GM12874 (cell line): ENCODE data around the gene CLECL1.

Experiments
- TF ChIP-seq, protein P1 (sequence below): IDR thresholded peaks from 2 replicates; pipeline ENCODE4 v1.5.1; 2011; ENCODE audit warnings: low read depth, mild to moderate bottlenecking, control low read depth, low read length, moderate library complexity; ENCODE audit not compliant: insufficient read depth

The CLECL1 gene

DNA sequence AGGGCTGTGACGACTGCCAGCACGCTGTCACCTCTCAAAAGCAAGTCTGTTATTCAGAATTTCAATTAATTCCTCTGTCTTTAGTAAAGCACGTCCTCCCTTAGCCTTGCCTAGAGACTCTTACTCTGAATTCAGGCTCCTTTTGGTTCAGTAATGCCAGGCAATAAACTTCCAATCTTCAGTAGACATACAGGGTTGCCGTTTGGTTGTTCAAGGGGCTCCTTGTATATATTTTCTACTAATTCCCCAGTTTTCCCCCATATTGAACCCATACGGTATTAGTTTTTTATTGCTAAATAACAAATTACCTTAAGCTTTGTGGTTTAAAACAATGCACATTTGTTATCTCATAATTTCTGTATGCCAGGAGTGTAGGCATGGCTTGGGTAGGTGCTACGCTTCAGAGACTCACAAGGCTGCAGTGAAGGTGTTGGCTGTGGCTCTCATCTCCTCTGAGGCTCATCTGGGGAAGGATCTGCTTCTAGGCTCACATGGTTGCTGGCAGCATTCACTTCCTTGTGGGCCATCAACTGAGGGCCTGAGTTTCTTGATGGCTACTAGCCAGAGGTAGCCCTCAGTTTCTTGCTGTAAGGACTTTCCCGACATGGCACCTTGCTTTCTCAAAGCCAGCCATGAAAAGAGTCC is 7.3 kb upstream of the CLECL1 start:
- TF ChIP-seq, protein P1, sequence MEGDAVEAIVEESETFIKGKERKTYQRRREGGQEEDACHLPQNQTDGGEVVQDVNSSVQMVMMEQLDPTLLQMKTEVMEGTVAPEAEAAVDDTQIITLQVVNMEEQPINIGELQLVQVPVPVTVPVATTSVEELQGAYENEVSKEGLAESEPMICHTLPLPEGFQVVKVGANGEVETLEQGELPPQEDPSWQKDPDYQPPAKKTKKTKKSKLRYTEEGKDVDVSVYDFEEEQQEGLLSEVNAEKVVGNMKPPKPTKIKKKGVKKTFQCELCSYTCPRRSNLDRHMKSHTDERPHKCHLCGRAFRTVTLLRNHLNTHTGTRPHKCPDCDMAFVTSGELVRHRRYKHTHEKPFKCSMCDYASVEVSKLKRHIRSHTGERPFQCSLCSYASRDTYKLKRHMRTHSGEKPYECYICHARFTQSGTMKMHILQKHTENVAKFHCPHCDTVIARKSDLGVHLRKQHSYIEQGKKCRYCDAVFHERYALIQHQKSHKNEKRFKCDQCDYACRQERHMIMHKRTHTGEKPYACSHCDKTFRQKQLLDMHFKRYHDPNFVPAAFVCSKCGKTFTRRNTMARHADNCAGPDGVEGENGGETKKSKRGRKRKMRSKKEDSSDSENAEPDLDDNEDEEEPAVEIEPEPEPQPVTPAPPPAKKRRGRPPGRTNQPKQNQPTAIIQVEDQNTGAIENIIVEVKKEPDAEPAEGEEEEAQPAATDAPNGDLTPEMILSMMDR, result no peak

DNA sequence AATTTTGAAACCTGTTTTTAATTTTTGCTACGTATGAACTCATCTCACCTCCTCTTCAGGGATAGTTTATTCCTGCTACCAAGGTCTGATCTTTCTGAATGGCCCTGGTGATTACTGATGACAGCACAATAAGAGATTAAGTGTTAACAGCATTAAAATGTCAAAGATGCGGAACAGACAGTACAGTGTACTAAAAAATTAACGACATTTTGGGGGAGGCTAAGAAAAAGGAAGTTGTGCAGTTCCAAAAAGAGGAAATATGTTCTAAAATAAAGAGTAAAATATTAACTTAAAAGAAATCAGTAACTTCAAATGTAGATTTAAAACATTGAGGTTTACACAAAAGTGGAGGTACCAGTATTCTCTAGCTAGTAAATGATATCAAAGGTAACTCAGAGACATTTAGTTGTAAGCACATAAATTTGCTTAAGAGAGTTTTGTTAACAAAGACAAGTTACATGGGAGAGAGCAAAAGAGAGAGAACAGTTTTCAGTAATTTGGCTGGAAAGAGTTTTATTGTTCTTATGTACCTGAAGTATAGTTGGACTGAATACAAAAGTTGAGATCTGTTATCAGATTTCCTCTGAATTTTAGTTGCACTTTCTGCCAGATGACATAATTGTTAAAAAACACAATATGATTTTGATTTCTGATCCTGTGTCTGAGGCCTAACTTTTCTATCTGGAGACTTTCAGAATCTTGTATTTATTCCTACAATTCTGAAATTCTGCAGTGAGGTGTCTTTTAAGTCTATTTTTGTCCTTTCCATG is 4.2 kb upstream of the CLECL1 start:
- TF ChIP-seq, protein P1, result no peak

DNA sequence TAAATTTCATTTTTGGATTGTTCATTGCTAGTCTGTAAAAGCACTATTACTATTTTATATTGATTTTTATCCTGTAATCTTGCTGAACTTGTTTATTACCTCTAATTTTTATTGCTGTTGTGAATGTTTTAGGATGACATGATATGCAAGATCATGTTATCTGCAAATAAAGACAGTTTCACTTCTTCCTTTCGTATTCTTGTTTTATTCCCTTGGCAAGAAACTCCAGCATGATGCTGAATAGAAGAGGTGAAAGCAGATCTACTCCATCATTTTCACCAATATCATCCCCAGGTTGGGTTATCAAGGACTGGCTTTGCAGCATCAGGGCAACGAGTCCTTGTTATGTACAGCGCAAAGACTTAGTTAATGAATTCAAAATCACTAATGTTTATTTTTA is 2.7 kb upstream of the CLECL1 start:
- TF ChIP-seq, protein P1, result no peak

DNA sequence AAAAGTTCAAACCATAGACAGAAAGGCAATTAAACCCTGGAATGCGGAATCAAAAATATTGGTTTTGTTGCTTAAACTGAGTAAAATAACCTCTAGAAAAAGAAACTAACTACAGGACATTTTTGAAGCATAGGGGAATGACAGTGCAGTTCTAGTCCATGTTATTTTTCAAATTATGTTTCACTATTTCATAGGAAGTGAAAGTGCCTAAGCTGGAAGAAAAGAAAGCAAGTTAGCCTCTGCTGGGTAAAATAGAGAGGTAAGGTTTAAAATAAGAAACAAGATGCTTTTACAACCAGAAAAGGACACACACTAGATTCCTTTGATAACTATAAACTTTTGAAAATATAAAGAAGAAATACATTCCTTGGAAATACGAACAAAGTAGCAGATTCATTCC is 1.1 kb downstream of the CLECL1 start:
- TF ChIP-seq, protein P1, result no peak

DNA sequence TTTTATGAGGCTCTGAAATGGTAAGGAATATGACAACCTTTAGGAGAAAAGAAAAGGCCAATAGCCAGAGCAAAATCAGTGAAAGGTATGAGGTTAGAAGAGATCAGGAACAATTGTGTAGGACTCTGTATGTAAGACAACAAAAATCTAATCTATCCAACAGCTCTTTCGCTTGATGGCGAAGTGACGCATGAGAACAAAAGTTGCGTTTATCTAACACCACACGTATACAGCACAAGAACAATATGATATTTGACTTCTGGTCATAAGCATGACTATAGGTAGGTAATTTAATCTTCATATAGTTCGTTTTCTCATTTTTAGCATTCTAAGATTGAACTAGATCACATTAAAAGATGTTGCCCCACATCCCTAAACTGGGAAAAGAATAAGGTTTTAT is 1.5 kb downstream of the CLECL1 start:
- TF ChIP-seq, protein P1, result no peak

DNA sequence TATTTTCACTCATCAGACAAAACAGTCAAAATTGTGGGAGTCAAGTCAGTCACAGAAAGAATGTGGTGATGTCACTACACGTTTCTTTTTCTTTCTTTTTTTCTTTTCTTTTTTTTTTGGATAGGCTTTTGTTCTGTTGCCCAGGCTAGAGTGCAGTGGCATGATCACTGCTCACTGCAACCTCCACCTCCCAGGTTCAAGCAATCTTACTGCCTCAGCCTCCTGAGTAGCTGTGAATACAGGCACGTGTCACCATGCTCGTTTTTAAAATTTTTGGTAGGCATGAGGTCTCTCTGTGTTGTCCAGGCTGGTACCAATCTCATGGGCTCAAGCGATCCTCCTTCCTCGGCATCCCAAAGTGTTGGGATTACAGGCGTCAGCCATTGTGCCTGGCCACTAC is 2.3 kb downstream of the CLECL1 start:
- TF ChIP-seq, protein P1, result no peak

DNA sequence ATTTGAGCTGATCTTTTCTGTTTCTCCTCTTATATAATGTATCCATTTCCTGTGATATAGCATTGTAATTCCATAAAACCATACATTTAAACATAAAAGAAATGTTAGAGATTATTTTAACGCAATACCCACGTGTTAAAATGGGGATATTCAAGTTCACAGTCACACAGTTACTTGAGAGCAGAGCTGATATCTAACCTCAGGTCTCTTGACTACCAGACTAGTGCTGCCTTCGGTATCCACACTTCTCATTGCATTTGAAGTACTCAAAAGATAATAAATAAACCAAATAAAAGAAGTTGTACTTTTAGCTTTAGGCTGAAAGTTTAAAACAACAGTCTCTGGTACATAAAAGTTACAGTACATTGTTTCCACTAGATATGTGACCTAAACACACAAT is 2.9 kb downstream of the CLECL1 start:
- TF ChIP-seq, protein P1, result no peak
